Measurements from ENCODE around the gene QRICH2.

DNA sequence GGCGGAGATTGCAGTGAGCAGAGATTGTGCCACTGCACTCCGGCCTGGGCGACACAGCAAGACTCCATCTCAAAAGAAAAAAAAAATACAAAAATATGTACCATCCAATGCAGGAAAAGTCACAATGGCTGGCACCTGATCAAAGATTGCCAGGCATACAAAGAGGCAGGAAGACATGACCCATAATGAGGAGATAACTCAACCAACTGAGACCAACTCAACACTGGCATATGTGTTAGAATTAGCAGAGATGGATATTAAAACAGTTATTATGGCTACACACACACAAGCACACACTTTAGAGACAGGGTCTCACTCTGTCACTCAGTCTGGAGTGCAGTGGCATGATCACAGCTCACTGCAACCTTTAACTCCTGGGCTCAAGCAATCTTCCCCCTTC lies 10.6 kb downstream of the QRICH2 start:
- TF ChIP-seq POLR2A (IDR thresholded peaks at IDR 0.05) = no peak
- TF ChIP-seq, protein P1, sequence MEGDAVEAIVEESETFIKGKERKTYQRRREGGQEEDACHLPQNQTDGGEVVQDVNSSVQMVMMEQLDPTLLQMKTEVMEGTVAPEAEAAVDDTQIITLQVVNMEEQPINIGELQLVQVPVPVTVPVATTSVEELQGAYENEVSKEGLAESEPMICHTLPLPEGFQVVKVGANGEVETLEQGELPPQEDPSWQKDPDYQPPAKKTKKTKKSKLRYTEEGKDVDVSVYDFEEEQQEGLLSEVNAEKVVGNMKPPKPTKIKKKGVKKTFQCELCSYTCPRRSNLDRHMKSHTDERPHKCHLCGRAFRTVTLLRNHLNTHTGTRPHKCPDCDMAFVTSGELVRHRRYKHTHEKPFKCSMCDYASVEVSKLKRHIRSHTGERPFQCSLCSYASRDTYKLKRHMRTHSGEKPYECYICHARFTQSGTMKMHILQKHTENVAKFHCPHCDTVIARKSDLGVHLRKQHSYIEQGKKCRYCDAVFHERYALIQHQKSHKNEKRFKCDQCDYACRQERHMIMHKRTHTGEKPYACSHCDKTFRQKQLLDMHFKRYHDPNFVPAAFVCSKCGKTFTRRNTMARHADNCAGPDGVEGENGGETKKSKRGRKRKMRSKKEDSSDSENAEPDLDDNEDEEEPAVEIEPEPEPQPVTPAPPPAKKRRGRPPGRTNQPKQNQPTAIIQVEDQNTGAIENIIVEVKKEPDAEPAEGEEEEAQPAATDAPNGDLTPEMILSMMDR (IDR thresholded peaks at IDR 0.05 in 8 of 11, conservative IDR thresholded peaks at IDR 0.05 in 3 of 11) = no peak
- no peak for TF ChIP-seq POLR2AphosphoS5 (IDR thresholded peaks at IDR 0.05)

Data from spleen (tissue), 7 donors.